Osteoblast (primary cell): ENCODE measurements around the gene SEMG2. TPM values are rescaled to one million over a fixed set of nuclear protein-coding genes. Genes with fewer than 3 reads are reported as not detected.

ENCODE experiments used
- DNase-seq: peaks from one replicate; pipeline ENCODE4 v3.0.0; 2011; ENCODE audit warnings: low spot score, mixed read lengths; ENCODE audit not compliant: insufficient read length; ENCODE audit errors: missing footprints
- H2AFZ ChIP-seq: 2 replicates; pipeline ENCODE4 v1.6.0; 2011; ENCODE audit warnings: mild to moderate bottlenecking, low read length
- H3K27ac ChIP-seq: 2 replicates; pipeline ENCODE4 v1.5.1; 2011; ENCODE audit warnings: mild to moderate bottlenecking, low read depth, low read length, moderate library complexity
- H3K27me3 ChIP-seq: 2 replicates; pipeline ENCODE4 v1.6.0; 2012; ENCODE audit warnings: mild to moderate bottlenecking, control low read depth, inconsistent platforms, low read length, moderate library complexity; ENCODE audit not compliant: insufficient read depth
- H3K36me3 ChIP-seq: 2 replicates; pipeline ENCODE4 v1.5.1; 2011; ENCODE audit warnings: mild to moderate bottlenecking, low read length, control low read depth, moderate library complexity; ENCODE audit not compliant: insufficient read depth
- H3K4me1 ChIP-seq: 2 replicates; pipeline ENCODE4 v1.5.1; 2011; ENCODE audit warnings: mild to moderate bottlenecking, low read length, control low read depth, moderate library complexity; ENCODE audit not compliant: insufficient read depth
- H3K4me2 ChIP-seq: 2 replicates; pipeline ENCODE4 v1.6.0; 2011; ENCODE audit warnings: mild to moderate bottlenecking, low read length; ENCODE audit not compliant: insufficient read depth
- H3K4me3 ChIP-seq: fragments of 200-600 bp; sonication (generic); 3 replicates; pipeline ENCODE4 v1.5.1; 2012; ENCODE audit warnings: mild to moderate bottlenecking, low read length, inconsistent platforms; ENCODE audit not compliant: insufficient read depth
- H3K79me2 ChIP-seq: 2 replicates; pipeline ENCODE4 v1.6.0; 2012; ENCODE audit warnings: mild to moderate bottlenecking, low read length, control low read depth, inconsistent platforms; ENCODE audit not compliant: insufficient read depth
- H3K9me3 ChIP-seq: 2 replicates; pipeline ENCODE4 v1.5.1; 2011; ENCODE audit warnings: low read depth, low read length, control low read depth
- H4K20me1 ChIP-seq: 2 replicates; pipeline ENCODE4 v1.6.0; 2012; ENCODE audit warnings: mild to moderate bottlenecking, low read length, control low read depth; ENCODE audit not compliant: insufficient read depth
- total RNA-seq: library from RNA; depleted of rRNA; stranded (reverse); fragments of >200 nt; gene quantifications from 2 replicates; pipeline ENCODE4 v1.2.3, GENCODE V29; 2012
- TF ChIP-seq, protein P1 (sequence below): IDR thresholded peaks from 2 replicates; pipeline ENCODE4 v1.5.1; 2011; ENCODE audit warnings: mild to moderate bottlenecking, low read depth, low read length, moderate library complexity; ENCODE audit errors: extremely low read depth

SEMG2 gene
- total RNA-seq, 1 donor, result not detected

- TF ChIP-seq, protein P1, sequence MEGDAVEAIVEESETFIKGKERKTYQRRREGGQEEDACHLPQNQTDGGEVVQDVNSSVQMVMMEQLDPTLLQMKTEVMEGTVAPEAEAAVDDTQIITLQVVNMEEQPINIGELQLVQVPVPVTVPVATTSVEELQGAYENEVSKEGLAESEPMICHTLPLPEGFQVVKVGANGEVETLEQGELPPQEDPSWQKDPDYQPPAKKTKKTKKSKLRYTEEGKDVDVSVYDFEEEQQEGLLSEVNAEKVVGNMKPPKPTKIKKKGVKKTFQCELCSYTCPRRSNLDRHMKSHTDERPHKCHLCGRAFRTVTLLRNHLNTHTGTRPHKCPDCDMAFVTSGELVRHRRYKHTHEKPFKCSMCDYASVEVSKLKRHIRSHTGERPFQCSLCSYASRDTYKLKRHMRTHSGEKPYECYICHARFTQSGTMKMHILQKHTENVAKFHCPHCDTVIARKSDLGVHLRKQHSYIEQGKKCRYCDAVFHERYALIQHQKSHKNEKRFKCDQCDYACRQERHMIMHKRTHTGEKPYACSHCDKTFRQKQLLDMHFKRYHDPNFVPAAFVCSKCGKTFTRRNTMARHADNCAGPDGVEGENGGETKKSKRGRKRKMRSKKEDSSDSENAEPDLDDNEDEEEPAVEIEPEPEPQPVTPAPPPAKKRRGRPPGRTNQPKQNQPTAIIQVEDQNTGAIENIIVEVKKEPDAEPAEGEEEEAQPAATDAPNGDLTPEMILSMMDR, result no peak
- Histone ChIP-seq H3K36me3 (no peaks in the 10 kb centered on the region), H4K20me1 (no peaks in the 10 kb centered on the region), H3K4me3 (no peak overlapping the region), H3K79me2 (no peaks in the 10 kb centered on the region), H2AFZ (no peak overlapping the region), H3K27me3 (peaks cover 7% of the 10 kb centered on the region), H3K4me2 (no peak overlapping the region), H3K9me3 (no peaks in the 10 kb centered on the region), H3K4me1 (no peaks in the 10 kb centered on the region), H3K27ac (no peak overlapping the region)
- DNase-seq, result no peak
Observed at GRCh38 chr20:45212836-45213235, 8.3 kb upstream of the SEMG2 start.

- Histone ChIP-seq H3K79me2 (no peaks in the 10 kb centered on the region), H2AFZ (no peak overlapping the region), H3K36me3 (no peaks in the 10 kb centered on the region), H3K4me2 (no peak overlapping the region), H4K20me1 (no peaks in the 10 kb centered on the region), H3K4me1 (no peaks in the 10 kb centered on the region), H3K9me3 (no peaks in the 10 kb centered on the region), H3K4me3 (no peak overlapping the region), H3K27me3 (peaks cover 9% of the 10 kb centered on the region), H3K27ac (no peak overlapping the region)
- TF ChIP-seq, protein P1, result no peak
- DNase-seq, result no peak
Observed at GRCh38 chr20:45218124-45218523, 3.0 kb upstream of the SEMG2 start.

DNA sequence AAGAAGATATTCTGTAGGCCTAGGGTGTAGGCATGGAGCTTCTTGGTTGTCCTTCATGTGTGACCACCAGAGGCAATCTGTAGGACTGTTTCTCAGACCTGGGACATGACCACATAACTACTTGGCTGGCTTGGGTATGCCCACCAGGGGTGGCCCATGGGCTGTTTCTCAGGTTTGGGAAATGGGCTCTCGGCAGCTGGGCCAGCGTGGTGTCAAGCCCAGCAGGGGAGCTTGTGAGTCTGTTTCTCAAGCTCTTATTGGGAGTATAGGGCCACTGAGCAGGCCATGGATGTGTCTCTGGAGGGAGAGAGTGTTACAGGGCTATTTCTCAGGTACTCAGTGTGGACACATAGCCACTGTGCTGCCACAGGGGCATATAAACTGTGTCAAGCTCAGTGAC is 2.5 kb upstream of the SEMG2 start:
- Histone ChIP-seq H3K4me1 (no peaks in the 10 kb centered on the region), H3K79me2 (no peaks in the 10 kb centered on the region), H3K27me3 (peaks cover 9% of the 10 kb centered on the region), H4K20me1 (no peaks in the 10 kb centered on the region), H3K36me3 (no peaks in the 10 kb centered on the region), H3K4me3 (no peak overlapping the region), H3K27ac (no peak overlapping the region), H3K9me3 (no peaks in the 10 kb centered on the region), H3K4me2 (no peak overlapping the region), H2AFZ (no peak overlapping the region)
- TF ChIP-seq, protein P1, result no peak
- no peak for DNase-seq

DNA sequence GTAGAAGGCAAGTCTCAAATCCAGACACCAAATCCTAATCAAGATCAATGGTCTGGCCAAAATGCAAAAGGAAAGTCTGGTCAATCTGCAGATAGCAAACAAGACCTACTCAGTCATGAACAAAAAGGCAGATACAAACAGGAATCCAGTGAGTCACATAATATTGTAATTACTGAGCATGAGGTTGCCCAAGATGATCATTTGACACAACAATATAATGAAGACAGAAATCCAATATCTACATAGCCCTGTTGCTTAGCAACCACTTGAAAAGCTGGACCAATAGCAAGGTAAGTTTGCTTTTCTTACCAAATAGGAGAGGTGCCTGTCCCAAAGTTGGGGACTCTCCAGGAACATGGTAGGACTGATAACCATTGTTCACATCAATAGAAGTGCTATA is 2.0 kb downstream of the SEMG2 start:
- Histone ChIP-seq H4K20me1 (no peaks in the 10 kb centered on the region), H3K36me3 (no peaks in the 10 kb centered on the region), H3K4me2 (no peak overlapping the region), H2AFZ (no peak overlapping the region), H3K9me3 (no peaks in the 10 kb centered on the region), H3K4me1 (no peaks in the 10 kb centered on the region), H3K4me3 (no peak overlapping the region), H3K27me3 (peaks cover 8% of the 10 kb centered on the region), H3K27ac (no peak overlapping the region), H3K79me2 (no peaks in the 10 kb centered on the region)
- TF ChIP-seq, protein P1, result no peak
- no peak for DNase-seq
